Measurements from ENCODE around the gene FAM136A.

DNA sequence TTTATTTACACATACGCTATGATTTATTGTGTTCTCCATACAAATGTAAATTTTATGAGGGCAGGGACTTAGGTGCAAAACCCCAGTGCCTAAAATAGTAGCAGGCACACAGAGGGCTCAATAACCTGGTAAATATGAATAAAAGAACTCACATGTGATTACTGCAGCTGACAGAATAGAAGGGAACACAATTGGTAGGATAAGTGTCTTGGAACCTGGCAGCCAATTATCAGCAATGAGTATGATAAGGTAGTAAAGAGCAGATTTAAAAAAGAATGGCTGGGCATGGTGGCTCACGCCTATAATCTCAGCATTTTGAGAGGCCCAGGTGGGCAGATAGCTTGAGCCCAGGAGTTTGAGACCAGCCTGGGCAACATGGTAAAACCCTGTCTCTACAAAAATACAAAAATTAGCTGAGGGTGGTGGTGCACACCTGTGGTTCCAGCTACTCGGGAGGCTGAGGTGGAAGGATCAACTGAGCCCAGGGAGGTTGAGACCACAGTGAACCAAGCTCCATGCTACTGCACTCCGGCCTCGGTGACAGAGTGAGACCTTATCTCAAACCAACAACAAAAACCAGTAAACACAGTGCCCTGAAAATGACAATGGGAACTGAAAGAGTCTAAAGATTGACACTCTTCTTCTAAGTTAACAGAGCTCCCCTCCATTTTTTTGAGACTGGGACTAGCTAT lies 18.2 kb downstream of the FAM136A start:
- TF ChIP-seq, protein P1, sequence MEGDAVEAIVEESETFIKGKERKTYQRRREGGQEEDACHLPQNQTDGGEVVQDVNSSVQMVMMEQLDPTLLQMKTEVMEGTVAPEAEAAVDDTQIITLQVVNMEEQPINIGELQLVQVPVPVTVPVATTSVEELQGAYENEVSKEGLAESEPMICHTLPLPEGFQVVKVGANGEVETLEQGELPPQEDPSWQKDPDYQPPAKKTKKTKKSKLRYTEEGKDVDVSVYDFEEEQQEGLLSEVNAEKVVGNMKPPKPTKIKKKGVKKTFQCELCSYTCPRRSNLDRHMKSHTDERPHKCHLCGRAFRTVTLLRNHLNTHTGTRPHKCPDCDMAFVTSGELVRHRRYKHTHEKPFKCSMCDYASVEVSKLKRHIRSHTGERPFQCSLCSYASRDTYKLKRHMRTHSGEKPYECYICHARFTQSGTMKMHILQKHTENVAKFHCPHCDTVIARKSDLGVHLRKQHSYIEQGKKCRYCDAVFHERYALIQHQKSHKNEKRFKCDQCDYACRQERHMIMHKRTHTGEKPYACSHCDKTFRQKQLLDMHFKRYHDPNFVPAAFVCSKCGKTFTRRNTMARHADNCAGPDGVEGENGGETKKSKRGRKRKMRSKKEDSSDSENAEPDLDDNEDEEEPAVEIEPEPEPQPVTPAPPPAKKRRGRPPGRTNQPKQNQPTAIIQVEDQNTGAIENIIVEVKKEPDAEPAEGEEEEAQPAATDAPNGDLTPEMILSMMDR (IDR thresholded peaks at IDR 0.05), result no peak
- TF ChIP-seq POLR2A (IDR thresholded peaks at IDR 0.05), result no peak
